ENCODE data around the gene SVBP. TPM values are rescaled to one million over a fixed set of nuclear protein-coding genes. Genes with fewer than 3 reads are reported as not detected.

Gene SVBP
- total and polyA plus RNA-seq, 2 of the 8 experiments (the other 6 are each of a cell fraction or from before 2014, with no cell fraction given): 29.7 to 30.2 TPM

DNA sequence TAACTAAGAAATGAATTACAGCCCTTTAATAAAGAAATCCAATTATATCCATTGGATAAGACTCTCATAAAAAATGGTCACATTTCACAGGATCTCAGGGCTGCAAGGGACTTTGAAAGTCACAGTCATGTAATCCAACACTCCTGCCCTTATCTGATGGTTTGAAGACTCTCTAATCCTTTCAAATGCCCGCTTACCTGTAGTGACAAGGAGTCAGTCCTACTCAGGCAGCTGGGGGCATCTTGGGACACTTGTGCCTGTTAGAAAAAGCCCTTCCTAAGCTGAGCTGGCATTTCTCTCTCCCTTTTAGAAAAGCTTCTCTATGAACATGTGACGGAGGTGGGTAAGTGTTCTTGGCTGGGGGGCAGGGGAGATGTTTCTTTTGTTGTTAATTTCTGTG is 18.2 kb upstream of the SVBP start:
- Histone ChIP-seq H3K23ac (ENCODE audit: insufficient read length) (no peak overlapping the region), H4K91ac (replicated peaks; ENCODE audit: insufficient read length, low read length) (no peak overlapping the region), H3K9me3 (ENCODE audit: insufficient read depth in 2 of 2, low read depth in 1 of 2, low read length in 1 of 2) (no peaks in the 10 kb centered on the region), H2AK5ac (ENCODE audit: low read depth, low read length) (no peak overlapping the region), H3K9ac (replicated peaks in 1 of 4; ENCODE audit: extremely low read depth in 1 of 4, low read depth in 3 of 4, low read length in 3 of 4) (no peak overlapping the region), H3K27ac (ENCODE audit: low read depth, low read length) (no peak overlapping the region), H2BK120ac (replicated peaks; ENCODE audit: low read depth, low read length) (no peak overlapping the region), H3K27me3 (replicated peaks in 1 of 4; ENCODE audit: control insufficient read depth in 3 of 4, extremely low read depth in 1 of 4, insufficient read depth in 3 of 4, low read length in 3 of 4) (no peaks in the 10 kb centered on the region), H3K36me3 (ENCODE audit: control insufficient read depth in 2 of 4, insufficient read depth in 4 of 4, low read length in 3 of 4) (no peaks in the 10 kb centered on the region), H4K5ac (ENCODE audit: insufficient read length, low read depth, low read length) (no peak overlapping the region), H3K4me3 (ENCODE audit: extremely low read depth in 1 of 4, insufficient read depth in 2 of 4, low read depth in 3 of 4, low read length in 4 of 4) (no peak overlapping the region), H3K79me1 (ENCODE audit: low read depth, low read length) (no peaks in the 10 kb centered on the region), H2BK12ac (ENCODE audit: low read depth, low read length) (no peak overlapping the region), H3K4me2 (ENCODE audit: insufficient read depth in 1 of 2, low read depth in 2 of 2, low read length in 2 of 2) (no peak overlapping the region), H3K14ac (ENCODE audit: insufficient read length) (no peak overlapping the region), H2BK5ac (ENCODE audit: low read depth, low read length) (no peak overlapping the region), H2AFZ (ENCODE audit: low read length) (no peak overlapping the region), H2BK20ac (ENCODE audit: low read length) (no peak overlapping the region), H3K18ac (ENCODE audit: extremely low read depth, low read length) (no peak overlapping the region), H3K79me2 (ENCODE audit: control insufficient read depth in 1 of 2, insufficient read depth in 2 of 2, low read length in 2 of 2) (no peaks in the 10 kb centered on the region), H2BK15ac (ENCODE audit: low read length) (no peak overlapping the region), H3K4me1 (replicated peaks in 1 of 4; ENCODE audit: control insufficient read depth in 3 of 4, insufficient read depth in 4 of 4, low read length in 3 of 4) (no peaks in the 10 kb centered on the region), H3K56ac (replicated peaks; ENCODE audit: insufficient read length, low read depth, low read length) (no peak overlapping the region), H3K23me2 (ENCODE audit: low read depth, low read length) (no peaks in the 10 kb centered on the region), H3K4ac (replicated peaks; ENCODE audit: insufficient read length, low read depth, low read length) (no peak overlapping the region), H4K8ac (ENCODE audit: extremely low read depth, insufficient read depth, low read length) (no peak overlapping the region), H4K20me1 (replicated peaks in 1 of 2; ENCODE audit: control insufficient read depth in 1 of 2, insufficient read depth in 2 of 2, low read length in 2 of 2) (no peaks in the 10 kb centered on the region)
- DNase-seq (ENCODE audit: low read depth in 1 of 2, low spot score in 2 of 2): no peak
- ChIA-PET POLR2A (ENCODE audit: partially characterized antibody) (interaction anchor here (1.1 to 3.0 kb wide), 3 partner anchors 9 to 14 kb away, joined by 3 to 16 read pairs (median 5); partner anchors contain the start of gene ZNF691), CTCF (ENCODE audit: partially characterized antibody) (interaction anchor here (0.9 to 5.2 kb wide), 3 partner anchors 11 to 21 kb away, joined by 3 to 30 read pairs (median 3); partner anchors contain the start of genes ERMAP and ZNF691)
- 69% methylated on average over 2 of the region's 2 CpGs; no CpG with 5 or more reads in 1 of the 2 experiments for WGBS, 2 experiments (ENCODE audit: extremely low coverage in 1 of 2, insufficient coverage in 1 of 2, insufficient read length in 1 of 2, insufficient replicate concordance in 2 of 2, low coverage in 1 of 2, low lambda C conversion rate in 2 of 2, missing lambda C conversion rate in 1 of 2)
- no peak for FAIRE-seq
- TF ChIP-seq, protein P1, sequence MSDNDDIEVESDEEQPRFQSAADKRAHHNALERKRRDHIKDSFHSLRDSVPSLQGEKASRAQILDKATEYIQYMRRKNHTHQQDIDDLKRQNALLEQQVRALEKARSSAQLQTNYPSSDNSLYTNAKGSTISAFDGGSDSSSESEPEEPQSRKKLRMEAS (IDR thresholded peaks at IDR 0.05): no peak
- no peak for TF ChIP-seq SRF (IDR thresholded peaks at IDR 0.05; ENCODE audit: low read depth, low read length)
- TF ChIP-seq RBBP5 (IDR thresholded peaks at IDR 0.05; ENCODE audit: borderline replicate concordance, low read depth, low read length): no peak
- no peak for TF ChIP-seq ZNF274 (IDR thresholded peaks at IDR 0.05; ENCODE audit: borderline replicate concordance, extremely low read depth, low read length)
- no peak for TF ChIP-seq GABPA (IDR thresholded peaks at IDR 0.05; ENCODE audit: borderline replicate concordance, insufficient read depth, low read length)
- no peak for TF ChIP-seq KDM1A (IDR thresholded peaks at IDR 0.05; ENCODE audit: borderline replicate concordance, low read length)
- no peak for TF ChIP-seq EZH2 (IDR thresholded peaks at IDR 0.05; ENCODE audit: low read depth, low read length, severe bottlenecking)
- TF ChIP-seq SIX5 (IDR thresholded peaks at IDR 0.05; ENCODE audit: low read depth, low read length): no peak
- TF ChIP-seq, protein P2, sequence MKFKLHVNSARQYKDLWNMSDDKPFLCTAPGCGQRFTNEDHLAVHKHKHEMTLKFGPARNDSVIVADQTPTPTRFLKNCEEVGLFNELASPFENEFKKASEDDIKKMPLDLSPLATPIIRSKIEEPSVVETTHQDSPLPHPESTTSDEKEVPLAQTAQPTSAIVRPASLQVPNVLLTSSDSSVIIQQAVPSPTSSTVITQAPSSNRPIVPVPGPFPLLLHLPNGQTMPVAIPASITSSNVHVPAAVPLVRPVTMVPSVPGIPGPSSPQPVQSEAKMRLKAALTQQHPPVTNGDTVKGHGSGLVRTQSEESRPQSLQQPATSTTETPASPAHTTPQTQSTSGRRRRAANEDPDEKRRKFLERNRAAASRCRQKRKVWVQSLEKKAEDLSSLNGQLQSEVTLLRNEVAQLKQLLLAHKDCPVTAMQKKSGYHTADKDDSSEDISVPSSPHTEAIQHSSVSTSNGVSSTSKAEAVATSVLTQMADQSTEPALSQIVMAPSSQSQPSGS (IDR thresholded peaks at IDR 0.05; ENCODE audit: low read length): no peak

All from H1 (cell line).